ENCODE measurements around the gene SIN3A.

DNA sequence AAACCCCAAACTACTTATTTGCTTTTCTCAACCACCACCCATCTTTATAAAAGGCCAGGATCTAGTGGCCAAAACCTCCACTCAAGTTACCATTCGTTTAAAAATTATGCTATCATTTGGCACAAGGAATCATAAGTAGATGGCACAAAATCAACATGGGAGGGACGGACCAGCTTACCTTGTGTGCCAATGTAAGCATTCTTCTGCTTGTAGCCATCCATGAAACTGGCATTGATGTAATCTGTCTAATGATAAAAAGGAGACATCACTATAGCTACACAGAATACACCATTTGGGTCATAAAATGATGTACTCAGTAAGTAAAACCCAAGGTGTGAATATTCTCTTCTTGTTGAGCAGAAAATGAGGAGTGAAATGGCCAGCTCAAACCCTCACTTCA lies 28.2 kb upstream of the SIN3A start:
- TF ChIP-seq EZH2 (IDR thresholded peaks at IDR 0.05; ENCODE audit: low read length, missing control alignments), result no peak
- TF ChIP-seq, protein P1, sequence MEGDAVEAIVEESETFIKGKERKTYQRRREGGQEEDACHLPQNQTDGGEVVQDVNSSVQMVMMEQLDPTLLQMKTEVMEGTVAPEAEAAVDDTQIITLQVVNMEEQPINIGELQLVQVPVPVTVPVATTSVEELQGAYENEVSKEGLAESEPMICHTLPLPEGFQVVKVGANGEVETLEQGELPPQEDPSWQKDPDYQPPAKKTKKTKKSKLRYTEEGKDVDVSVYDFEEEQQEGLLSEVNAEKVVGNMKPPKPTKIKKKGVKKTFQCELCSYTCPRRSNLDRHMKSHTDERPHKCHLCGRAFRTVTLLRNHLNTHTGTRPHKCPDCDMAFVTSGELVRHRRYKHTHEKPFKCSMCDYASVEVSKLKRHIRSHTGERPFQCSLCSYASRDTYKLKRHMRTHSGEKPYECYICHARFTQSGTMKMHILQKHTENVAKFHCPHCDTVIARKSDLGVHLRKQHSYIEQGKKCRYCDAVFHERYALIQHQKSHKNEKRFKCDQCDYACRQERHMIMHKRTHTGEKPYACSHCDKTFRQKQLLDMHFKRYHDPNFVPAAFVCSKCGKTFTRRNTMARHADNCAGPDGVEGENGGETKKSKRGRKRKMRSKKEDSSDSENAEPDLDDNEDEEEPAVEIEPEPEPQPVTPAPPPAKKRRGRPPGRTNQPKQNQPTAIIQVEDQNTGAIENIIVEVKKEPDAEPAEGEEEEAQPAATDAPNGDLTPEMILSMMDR (conservative IDR thresholded peaks at IDR 0.05 in 1 of 2, IDR thresholded peaks at IDR 0.05 in 1 of 2; ENCODE audit: low read depth in 1 of 2, low read length in 2 of 2), result no peak
